H54 (cell line): ENCODE results near the gene RAD9A.

Source experiments
- DNase-seq: peaks from one replicate; pipeline ENCODE4 v3.0.0; 2011; ENCODE audit warnings: low spot score, mixed read lengths; ENCODE audit not compliant: insufficient read length
- FAIRE-seq: peaks from 3 replicates; lab custom pipeline; 2011; peaks lifted over from hg19 to GRCh38; lab: Jason Lieb, UNC
- POLR2A ChIP-seq: IDR thresholded peaks from 2 replicates; pipeline ENCODE4 v1.6.1; 2011; ENCODE audit warnings: low read depth, mild to moderate bottlenecking, low read length

The RAD9A gene

GRCh38 chr11:67366961-67367760 lies 24.6 kb upstream of the RAD9A start:
- no peak for FAIRE-seq
- no peak for TF ChIP-seq POLR2A
- DNase-seq: no peak

- no peak for DNase-seq
- no peak for FAIRE-seq
- TF ChIP-seq POLR2A: no peak
These were observed 24.0 kb upstream of the RAD9A start for GRCh38 chr11:67367761-67368227.

GRCh38 chr11:67368621-67369020 lies 23.2 kb upstream of the RAD9A start:
- TF ChIP-seq POLR2A: no peak
- no peak for DNase-seq
- no peak for FAIRE-seq

GRCh38 chr11:67369275-67369674 lies 22.5 kb upstream of the RAD9A start:
- no peak for DNase-seq
- FAIRE-seq: no peak
- TF ChIP-seq POLR2A: no peak

- FAIRE-seq: no peak
- no peak for TF ChIP-seq POLR2A
- DNase-seq: no peak
These were observed 21.9 kb upstream of the RAD9A start for GRCh38 chr11:67369801-67370284.

- DNase-seq: no peak
- TF ChIP-seq POLR2A: no peak
- FAIRE-seq: no peak
These were observed 21.3 kb upstream of the RAD9A start for GRCh38 chr11:67370351-67371076.

- FAIRE-seq (no peak), DNase-seq (no peak)
- TF ChIP-seq POLR2A: no peak
These were observed 20.4 kb upstream of the RAD9A start for GRCh38 chr11:67371189-67371910.

- FAIRE-seq (no peak), DNase-seq (no peak)
- no peak for TF ChIP-seq POLR2A
These were observed 19.9 kb upstream of the RAD9A start for GRCh38 chr11:67371911-67372320.

- FAIRE-seq (no peak), DNase-seq (no peak)
- peak; percentile 54 for TF ChIP-seq POLR2A
These were observed 19.3 kb upstream of the RAD9A start for GRCh38 chr11:67372321-67372992.

- peak; percentile 30; the same call in 1 of the 2 replicates for TF ChIP-seq POLR2A
- FAIRE-seq: no peak
- no peak for DNase-seq
These were observed 18.7 kb upstream of the RAD9A start, which contains the start of gene CLCF1 for GRCh38 chr11:67372993-67373647. TSS of gene CLCF1 (minus strand) at chr11:67373598. CDS start at chr11:67373539, 59 bp downstream.

GRCh38 chr11:67373648-67374570 lies 17.9 kb upstream of the RAD9A start:
- peak; percentile 53 for TF ChIP-seq POLR2A
- DNase-seq (peak; percentile 90), FAIRE-seq (peak; percentile 64)
